Smooth muscle cell (in vitro differentiated cells): ENCODE measurements around the gene DOLPP1. TPM values are rescaled to one million over a fixed set of nuclear protein-coding genes. Genes with fewer than 3 reads are reported as not detected.

ENCODE experiments used
- DNase-seq: peaks from one replicate; lab custom pipeline; 2025; ENCODE audit not compliant: unreplicated experiment; lab: John Stamatoyannopoulos, UW
- H2AFZ ChIP-seq: fragments of 200-600 bp; sonication (generic); 2 replicates; pipeline ENCODE4 v1.6.0; 2016; ENCODE audit warnings: antibody characterized with exemption, low read depth, mild to moderate bottlenecking
- H3F3A ChIP-seq: fragments of 200-600 bp; sonication (generic); 2 replicates; pipeline ENCODE4 v1.6.0; 2017; ENCODE audit warnings: antibody characterized with exemption, low read depth
- H3K27ac ChIP-seq: fragments of 200-600 bp; sonication (generic); 2 replicates; pipeline ENCODE4 v1.5.1; 2016; ENCODE audit warnings: low read depth, mild to moderate bottlenecking
- H3K27me3 ChIP-seq: fragments of 200-600 bp; sonication (generic); 2 replicates; pipeline ENCODE4 v1.6.1; 2016; ENCODE audit warnings: low read depth, mild to moderate bottlenecking
- H3K36me3 ChIP-seq: fragments of 200-600 bp; sonication (generic); 2 replicates; pipeline ENCODE4 v1.5.1; 2016; ENCODE audit warnings: low read depth
- H3K4me1 ChIP-seq: fragments of 200-600 bp; sonication (generic); 2 replicates; pipeline ENCODE4 v1.5.1; 2016; ENCODE audit warnings: low read depth
- H3K4me2 ChIP-seq: fragments of 200-600 bp; sonication (generic); 2 replicates; pipeline ENCODE4 v1.6.0; 2016; ENCODE audit warnings: mild to moderate bottlenecking
- H3K4me3 ChIP-seq: fragments of 200-600 bp; sonication (generic); 2 replicates; pipeline ENCODE4 v1.5.1; 2016; ENCODE audit warnings: mild to moderate bottlenecking
- H3K79me2 ChIP-seq: fragments of 200-600 bp; sonication (generic); 2 replicates; pipeline ENCODE4 v1.6.0; 2016; ENCODE audit warnings: low read depth, mild to moderate bottlenecking
- H3K9ac ChIP-seq: fragments of 200-600 bp; sonication (generic); 2 replicates; pipeline ENCODE4 v1.6.0; 2016; ENCODE audit warnings: low read depth
- H3K9me3 ChIP-seq: fragments of 200-600 bp; sonication (generic); replicated peaks from 2 replicates; pipeline ENCODE4 v1.5.1; 2016; ENCODE audit warnings: low read depth
- H4K20me1 ChIP-seq: fragments of 200-600 bp; sonication (generic); 2 replicates; pipeline ENCODE4 v1.6.0; 2016; ENCODE audit warnings: low read depth
- WGBS: methylation state at CpG from one replicate; pipeline ENCODE4 v1.1.7; 2016; ENCODE audit warnings: low lambda C conversion rate; 5-methylcytosine and 5-hydroxymethylcytosine counted together
- polyA plus RNA-seq: library from polyadenylated mRNA; unstranded; fragments of >200 nt; fragmentation: Nextera tagmentation; extraction: Ambion mirVana; gene quantifications from 2 replicates; pipeline ENCODE4 v1.2.1, GENCODE V29; 2016
- total RNA-seq: library from RNA; depleted of rRNA; stranded (reverse); fragments of >200 nt; gene quantifications from 2 replicates; pipeline ENCODE4 v1.2.3, GENCODE V29; 2014
- TF ChIP-seq, protein P1 (sequence below): fragments of 200-600 bp; sonication (generic); IDR thresholded peaks from 2 replicates; pipeline ENCODE4 v1.5.1; 2017; ENCODE audit warnings: borderline replicate concordance, mild to moderate bottlenecking, antibody characterized with exemption; ENCODE audit not compliant: insufficient read depth, poor library complexity, severe bottlenecking

DOLPP1 gene
- total and polyA plus RNA-seq, 2 experiments from 2014 or later: 14.4 to 17.8 TPM

DNA sequence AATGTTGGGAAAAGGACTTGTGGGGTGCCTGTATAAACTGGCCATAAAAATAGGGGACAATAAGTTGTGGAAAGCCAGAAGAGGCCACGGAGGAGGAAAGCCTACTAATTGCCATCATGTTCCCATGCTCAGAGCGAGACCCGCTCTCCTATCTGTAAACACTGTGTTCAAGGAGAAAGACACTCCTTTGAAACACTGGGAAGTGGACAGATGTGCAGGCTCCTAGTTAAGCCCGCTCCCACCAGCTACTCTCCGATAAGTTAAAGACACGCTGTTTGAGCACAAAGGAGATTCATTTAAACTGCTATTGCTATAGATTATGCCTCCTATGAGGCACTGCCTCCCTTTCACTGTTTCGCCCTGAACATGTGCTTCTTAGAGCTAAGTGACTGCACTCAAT lies 20.4 kb downstream of the DOLPP1 start:
- no peaks in the 10 kb centered on the region for H3K36me3 ChIP-seq
- DNase-seq: no peak
- 92% methylated on average over 7 of the region's 7 CpGs for WGBS

DNA sequence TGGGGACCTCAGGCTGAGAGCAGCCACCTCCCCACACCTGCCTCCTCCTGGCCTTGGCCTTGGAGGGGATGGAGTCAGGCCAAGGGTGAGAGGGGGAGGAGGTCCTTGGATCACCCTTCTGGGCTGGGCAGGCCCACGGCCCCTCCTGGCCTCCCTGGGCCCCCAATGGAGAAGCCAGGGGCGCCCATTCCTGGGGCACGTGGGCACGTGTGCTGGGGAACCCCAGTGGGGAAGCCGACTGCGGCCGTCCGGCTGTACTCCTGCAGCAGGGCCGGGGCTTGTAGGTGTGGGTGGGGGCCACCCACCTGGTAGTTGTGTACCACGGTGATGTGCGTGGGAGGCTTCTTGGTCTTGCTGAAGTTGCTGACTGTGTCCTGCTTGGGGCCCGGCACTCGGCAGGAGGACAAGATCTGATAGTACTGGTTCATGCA lies 21.2 kb downstream of the DOLPP1 start:
- Histone ChIP-seq H3K36me3 (no peaks in the 10 kb centered on the region), H3K9ac (no peak overlapping the region), H2AFZ (no peak overlapping the region), H3F3A (no peaks in the 10 kb centered on the region), H3K9me3 (no peaks in the 10 kb centered on the region), H3K27me3 (no peaks in the 10 kb centered on the region), H3K4me3 (no peak overlapping the region), H3K27ac (no peak overlapping the region), H3K4me1 (no peaks in the 10 kb centered on the region), H3K79me2 (no peaks in the 10 kb centered on the region), H4K20me1 (peaks cover 4% of the 10 kb centered on the region), H3K4me2 (no peak overlapping the region)
- WGBS: 92% methylated on average over 12 of the region's 13 CpGs
- no peak for DNase-seq
- TF ChIP-seq, protein P1, sequence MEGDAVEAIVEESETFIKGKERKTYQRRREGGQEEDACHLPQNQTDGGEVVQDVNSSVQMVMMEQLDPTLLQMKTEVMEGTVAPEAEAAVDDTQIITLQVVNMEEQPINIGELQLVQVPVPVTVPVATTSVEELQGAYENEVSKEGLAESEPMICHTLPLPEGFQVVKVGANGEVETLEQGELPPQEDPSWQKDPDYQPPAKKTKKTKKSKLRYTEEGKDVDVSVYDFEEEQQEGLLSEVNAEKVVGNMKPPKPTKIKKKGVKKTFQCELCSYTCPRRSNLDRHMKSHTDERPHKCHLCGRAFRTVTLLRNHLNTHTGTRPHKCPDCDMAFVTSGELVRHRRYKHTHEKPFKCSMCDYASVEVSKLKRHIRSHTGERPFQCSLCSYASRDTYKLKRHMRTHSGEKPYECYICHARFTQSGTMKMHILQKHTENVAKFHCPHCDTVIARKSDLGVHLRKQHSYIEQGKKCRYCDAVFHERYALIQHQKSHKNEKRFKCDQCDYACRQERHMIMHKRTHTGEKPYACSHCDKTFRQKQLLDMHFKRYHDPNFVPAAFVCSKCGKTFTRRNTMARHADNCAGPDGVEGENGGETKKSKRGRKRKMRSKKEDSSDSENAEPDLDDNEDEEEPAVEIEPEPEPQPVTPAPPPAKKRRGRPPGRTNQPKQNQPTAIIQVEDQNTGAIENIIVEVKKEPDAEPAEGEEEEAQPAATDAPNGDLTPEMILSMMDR: no peak

More for the DNA sequence above, 20.4 kb downstream of the DOLPP1 start:
- Histone ChIP-seq H4K20me1 (peaks cover 4% of the 10 kb centered on the region), H3K9ac (no peak overlapping the region), H3K4me1 (no peaks in the 10 kb centered on the region), H3K27me3 (no peaks in the 10 kb centered on the region), H3K27ac (no peak overlapping the region), H3K79me2 (no peaks in the 10 kb centered on the region), H3K9me3 (no peaks in the 10 kb centered on the region), H3F3A (no peaks in the 10 kb centered on the region), H2AFZ (no peak overlapping the region), H3K4me3 (no peak overlapping the region), H3K4me2 (no peak overlapping the region)
- TF ChIP-seq, protein P1: no peak

DNA sequence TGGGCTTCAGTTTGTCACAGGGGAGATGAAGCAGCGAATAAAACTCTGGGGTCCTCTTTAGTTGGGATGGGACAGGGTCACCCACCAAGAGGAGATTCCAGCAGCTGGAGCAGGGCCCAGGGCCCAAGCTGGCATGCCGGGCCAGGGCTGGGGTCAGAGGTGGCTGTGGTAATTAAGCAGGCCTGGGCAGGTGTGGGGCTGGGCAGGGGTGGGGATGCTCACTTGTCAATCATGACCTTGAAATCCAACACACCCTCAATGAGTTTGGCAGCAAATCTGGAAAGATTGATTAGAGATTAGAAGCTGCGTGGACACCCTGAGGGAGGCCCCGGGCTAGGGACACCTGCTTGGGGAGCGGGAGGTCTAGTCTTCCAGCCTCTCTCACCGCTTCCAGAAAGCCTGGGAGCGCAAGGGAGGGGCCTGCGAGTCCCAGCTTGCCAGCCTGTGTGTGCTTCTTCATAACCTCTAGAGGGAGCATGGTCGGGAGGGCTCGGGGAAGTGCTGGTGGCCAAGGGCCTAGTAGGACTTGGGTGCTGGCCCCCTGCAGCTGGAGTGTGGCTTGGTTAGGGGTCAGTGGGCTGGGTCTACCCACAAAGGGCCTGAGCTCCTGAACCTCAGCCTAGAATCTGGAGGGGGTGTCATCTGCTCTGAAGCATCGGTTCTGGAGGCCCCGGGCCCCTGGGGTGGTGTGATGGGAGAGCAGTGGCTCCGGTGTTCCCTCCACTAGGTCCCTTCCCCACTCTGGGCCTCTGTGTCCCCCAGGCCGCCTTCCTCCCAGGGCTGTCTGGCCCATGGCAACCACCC lies 22.1 kb downstream of the DOLPP1 start:
- H3K9ac ChIP-seq: no peak overlapping the region
- H3K4me3 ChIP-seq: no peak overlapping the region
- no peaks in the 10 kb centered on the region for H3K4me1 ChIP-seq
- no peak overlapping the region for H2AFZ ChIP-seq
- H3K36me3 ChIP-seq: no peaks in the 10 kb centered on the region
- H4K20me1 ChIP-seq: peaks cover 4% of the 10 kb centered on the region
- no peak for DNase-seq
- H3K79me2 ChIP-seq: no peaks in the 10 kb centered on the region
- no peaks in the 10 kb centered on the region for H3F3A ChIP-seq
- no peak overlapping the region for H3K4me2 ChIP-seq
- WGBS: 56% methylated on average over 14 of the region's 14 CpGs
- H3K9me3 ChIP-seq: no peaks in the 10 kb centered on the region
- TF ChIP-seq, protein P1: peak; percentile 46
- no peaks in the 10 kb centered on the region for H3K27me3 ChIP-seq
- no peak overlapping the region for H3K27ac ChIP-seq

DNA sequence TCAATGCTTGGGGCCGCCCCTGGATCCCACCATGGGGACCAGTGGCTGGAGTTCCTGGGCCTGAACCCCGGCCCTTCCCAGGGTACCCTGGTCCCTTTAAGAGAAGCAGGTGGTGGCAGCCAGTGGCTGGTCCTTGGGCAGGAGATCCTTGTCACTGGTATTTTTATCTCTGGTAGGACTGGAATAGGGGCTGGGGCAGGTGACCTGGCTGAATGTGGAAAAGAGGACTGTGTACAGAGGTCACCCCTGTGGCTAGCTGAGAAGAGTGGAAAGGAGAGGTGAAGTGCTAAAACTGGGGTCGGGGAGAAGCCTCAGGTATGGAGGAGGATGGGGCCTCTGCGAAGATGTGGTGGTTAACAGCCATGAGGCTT lies 22.7 kb downstream of the DOLPP1 start:
- no peak overlapping the region for H3K4me2 ChIP-seq
- no peak for DNase-seq
- no peaks in the 10 kb centered on the region for H3K9me3 ChIP-seq
- no peaks in the 10 kb centered on the region for H3K79me2 ChIP-seq
- H3K27me3 ChIP-seq: no peaks in the 10 kb centered on the region
- H3K36me3 ChIP-seq: no peaks in the 10 kb centered on the region
- TF ChIP-seq, protein P1: no peak
- no peak overlapping the region for H3K4me3 ChIP-seq
- H3K9ac ChIP-seq: no peak overlapping the region
- H3K4me1 ChIP-seq: no peaks in the 10 kb centered on the region
- H3F3A ChIP-seq: no peaks in the 10 kb centered on the region
- WGBS: 94% methylated on average over 4 of the region's 4 CpGs
- H4K20me1 ChIP-seq: peaks cover 4% of the 10 kb centered on the region
- H3K27ac ChIP-seq: no peak overlapping the region
- no peak overlapping the region for H2AFZ ChIP-seq
